GM18951 (cell line): Measurements from ENCODE around the gene DDN.

Source experiments
- POLR2A ChIP-seq: IDR thresholded peaks from 4 replicates; pipeline ENCODE4 v1.6.1; 2011; ENCODE audit warnings: mild to moderate bottlenecking; ENCODE audit not compliant: insufficient read length, insufficient read depth; ENCODE audit errors: extremely low read depth
- in situ Hi-C: fragments of 300-500 bp; cut with MboI; formaldehyde crosslinking; loops from one replicate; pipeline ENCODE4 v1.12.0; 2022; ENCODE audit warnings: low sequenced_read_pairs, mixed read lengths, inconsistent platforms; ENCODE audit not compliant: unreplicated experiment

DDN gene

DNA sequence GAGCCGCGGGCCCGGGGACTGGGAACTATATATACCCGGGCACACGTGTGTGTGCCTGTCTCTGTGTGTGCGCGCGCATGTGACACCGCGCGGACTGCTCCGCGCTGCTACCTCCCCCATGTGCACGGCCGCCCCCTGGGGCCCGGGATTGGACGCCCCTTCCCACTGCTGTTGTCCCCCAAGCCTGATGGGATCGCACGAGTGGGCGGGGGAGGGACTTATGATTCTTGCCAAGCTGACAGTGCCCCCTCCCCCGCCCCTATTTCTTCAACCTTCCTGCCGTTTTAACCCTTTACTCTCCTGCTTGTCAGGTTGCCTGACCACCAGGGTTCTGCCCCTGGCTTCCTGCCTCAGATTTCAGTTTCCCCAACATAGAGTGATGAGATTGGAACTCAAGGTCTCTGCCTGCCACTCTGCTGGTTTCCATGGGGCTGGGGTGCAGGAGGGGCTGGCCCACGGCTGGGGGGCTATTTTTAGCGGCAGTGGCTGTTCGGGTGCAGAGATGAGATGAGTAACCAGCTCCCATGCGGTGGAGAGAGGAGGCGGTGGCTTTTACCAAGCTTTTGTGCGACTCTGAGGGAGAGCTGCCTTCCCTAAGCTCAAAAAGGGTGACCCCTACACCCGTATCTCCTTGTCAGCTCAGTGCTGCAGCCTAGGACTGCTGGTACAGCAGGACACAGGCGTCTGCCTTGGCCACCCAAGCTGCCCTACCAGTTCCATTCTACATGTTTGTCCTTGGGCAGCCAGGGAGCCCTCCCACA lies at the start of gene DDN:
DDN (minus strand) TSS at position 5 of the 761 bp plus-strand sequence. CDS start 88 bp downstream, outside the sequence.
- in situ Hi-C loops: no loop called here
- no peak for TF ChIP-seq POLR2A

DNA sequence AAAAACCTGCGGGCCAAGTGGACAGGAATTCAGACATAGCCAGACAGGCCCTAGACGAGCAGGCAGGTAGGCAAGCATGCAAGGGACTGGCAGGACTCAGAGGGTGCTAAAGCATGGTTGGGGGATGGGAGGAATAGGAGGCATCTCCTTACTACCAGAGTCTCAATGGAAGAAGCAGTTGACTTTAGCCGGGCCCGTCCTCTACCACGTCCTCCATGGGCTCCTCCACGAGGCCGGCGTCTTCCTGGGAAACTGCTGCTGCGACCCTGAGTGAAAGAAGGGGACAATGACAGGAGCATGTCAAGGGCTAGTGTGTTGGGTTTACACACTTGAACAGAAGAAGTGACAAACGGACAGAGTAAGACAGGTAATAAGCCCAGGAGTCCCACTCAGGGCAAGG lies 49.8 kb upstream of the DDN start:
- in situ Hi-C loops: no loop called here

DNA sequence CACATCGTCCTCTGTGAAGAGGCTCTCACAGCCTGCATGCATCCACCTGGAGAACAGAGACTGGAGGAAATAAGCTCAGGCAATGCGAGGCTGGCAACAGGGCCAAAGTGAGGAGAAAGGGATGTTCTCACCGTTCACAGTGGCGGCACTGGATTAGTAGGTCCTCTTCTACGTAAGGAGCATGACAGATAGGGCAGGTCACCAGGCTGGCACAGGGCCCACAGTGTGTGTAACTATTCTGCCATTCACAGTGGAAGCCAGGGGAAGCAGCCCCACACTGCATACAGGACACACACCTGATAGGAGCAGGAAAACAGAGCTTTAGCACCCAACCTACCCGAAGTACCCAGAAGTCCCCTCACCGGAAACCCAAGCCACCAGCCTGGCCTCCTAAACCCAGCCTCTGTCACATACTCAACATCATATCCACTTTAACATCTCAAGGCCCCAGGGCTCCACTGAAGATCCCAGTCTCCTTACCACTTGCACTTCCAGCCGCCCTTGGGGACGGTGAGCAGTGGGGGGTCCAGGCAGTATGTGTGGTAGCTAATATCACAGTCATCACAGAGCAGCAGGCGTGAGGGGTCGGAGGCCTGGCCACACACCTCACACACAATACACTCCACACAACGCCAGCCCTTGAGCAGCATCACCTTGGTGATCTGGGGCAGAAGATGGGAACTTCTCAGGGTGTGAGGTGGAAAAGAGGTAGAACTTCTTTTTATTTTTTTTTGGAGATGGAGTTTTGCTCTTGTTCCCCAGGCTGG lies 47.1 kb upstream of the DDN start:
- no peak for TF ChIP-seq POLR2A
- in situ Hi-C loops: no loop called here

More for the DNA sequence above, 49.8 kb upstream of the DDN start:
- TF ChIP-seq POLR2A: no peak

DNA sequence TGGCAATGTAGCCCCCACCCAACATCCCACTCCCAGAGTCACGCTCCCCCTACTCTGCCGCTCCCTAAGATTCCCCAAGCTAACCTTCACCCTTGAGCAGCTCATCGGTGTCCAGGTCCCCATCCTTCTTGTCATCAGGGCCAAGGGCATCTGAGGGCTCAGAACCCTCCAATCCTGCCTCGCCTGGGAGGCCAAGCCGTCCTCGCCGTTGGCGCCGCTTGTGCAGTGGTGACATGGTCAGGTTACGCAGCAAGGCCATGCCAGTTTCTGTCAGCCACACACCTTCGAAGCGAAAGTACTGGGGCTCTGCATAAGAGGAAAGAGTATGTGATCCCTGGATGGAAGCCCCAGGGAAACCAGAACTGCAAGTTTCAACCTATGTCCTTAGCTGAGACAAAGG lies 45.5 kb upstream of the DDN start:
- in situ Hi-C loops: no loop called here
- no peak for TF ChIP-seq POLR2A

DNA sequence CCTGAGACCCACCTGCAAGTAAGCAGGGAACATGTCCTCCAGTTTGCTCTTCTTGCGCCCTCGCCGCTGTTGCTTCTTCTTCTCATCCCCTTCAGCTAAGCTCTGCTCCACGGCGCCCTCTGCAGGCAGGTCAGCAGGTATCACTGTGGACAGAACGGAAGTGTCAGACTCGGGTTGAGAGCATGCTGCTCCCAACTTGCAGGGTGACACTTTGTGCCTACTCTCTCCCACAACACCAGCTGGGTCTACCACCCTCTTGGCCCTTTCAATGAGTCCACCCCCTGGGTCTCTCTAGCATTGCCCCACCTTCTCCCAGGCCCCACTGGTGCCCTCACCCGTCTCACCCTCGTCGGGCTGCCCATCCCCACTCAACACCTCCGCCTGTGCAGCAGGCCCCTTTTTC lies 44.7 kb upstream of the DDN start:
- in situ Hi-C loops: no loop called here
- TF ChIP-seq POLR2A: no peak

DNA sequence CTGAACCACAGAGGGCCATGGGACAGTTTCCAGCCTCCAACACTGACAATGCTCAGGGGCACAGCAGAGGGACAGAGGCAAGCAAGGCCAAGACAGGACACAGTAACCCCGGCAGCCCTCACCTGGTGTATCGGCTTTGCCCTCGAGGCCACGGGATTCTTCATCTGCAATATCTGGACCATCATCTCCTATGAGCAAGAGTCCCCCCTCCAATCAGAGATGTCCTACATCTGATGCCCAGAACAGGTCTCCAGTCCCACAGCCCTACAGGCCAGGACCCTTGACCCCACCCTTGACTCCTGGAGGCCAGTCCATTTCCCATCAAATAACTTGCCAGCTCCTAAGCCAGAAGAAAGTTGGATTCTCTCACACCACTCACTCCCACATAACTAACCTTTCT lies 44.1 kb upstream of the DDN start:
- in situ Hi-C loops: no loop called here
- TF ChIP-seq POLR2A: no peak

DNA sequence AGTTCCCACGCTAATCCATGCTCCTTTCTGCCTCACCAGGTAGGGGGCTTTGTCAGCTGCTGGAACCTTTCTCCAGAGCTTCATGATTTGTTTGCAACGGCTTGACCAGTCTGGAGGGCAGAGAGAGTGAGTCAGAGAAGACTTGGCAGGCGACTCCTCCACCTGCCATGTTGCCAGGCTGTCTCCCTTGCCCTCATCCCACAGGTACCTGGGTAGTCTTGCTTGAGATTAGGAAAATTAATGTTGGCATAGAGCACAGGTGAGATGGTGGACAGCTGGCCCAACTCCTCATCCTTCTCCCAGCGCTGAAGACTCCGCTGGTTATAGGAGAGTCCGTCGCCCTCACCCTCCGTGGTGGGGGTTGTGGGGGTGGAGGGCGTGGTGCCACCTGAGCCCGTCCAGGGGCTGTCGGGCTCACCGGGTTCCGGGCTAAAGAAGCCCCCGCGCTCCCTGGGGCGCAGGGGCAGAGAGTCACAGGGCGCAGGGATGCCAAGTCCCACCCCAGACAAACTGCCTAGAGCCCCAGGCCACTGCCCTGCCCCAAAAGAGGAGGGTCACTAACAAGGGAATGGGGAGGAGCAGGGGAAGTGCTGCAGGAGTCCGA lies 42.8 kb upstream of the DDN start:
- in situ Hi-C loops: no loop called here
- TF ChIP-seq POLR2A: no peak

DNA sequence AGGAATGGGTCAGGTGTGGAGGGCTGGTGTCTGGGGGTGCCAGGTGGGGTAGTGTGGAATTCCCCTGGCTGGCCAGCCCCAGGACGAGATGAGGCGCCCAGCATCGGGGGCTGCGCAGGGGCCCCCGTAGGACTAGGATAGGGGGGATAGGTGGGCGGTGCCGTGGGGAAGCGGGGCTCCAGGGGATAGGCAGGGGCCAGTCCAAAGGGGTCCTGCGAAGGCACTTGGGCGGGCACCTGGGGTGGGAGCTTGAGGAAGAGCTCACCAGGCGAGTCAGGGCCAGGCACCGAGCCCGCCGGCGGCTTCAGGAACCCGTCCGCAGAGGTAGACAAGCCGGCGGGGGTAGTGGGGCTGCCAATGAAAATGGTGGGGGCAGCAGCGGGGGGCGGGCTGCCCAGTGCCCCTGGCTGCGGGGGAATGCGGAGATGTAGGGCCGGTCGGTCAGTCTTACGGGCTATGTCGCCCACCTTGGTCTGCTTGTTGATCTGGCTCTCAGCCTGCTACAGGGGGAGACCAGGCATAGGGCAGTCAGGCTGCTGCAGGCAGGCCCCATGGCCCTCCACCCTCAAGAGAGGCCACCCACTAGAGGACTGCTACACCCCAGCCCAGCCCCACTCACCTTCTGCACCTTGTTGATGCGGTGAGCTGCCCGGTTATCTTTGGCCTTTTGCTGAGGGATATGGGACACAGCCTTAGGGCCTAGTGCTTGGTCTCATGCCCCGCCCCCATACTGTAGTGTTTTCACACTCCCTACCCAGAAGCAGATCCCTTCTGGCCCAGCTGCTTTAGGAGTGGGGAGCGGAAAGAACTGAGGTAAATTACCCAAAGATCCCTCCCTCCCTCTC lies 42.1 kb upstream of the DDN start:
- in situ Hi-C loops: no loop called here
- no peak for TF ChIP-seq POLR2A

DNA sequence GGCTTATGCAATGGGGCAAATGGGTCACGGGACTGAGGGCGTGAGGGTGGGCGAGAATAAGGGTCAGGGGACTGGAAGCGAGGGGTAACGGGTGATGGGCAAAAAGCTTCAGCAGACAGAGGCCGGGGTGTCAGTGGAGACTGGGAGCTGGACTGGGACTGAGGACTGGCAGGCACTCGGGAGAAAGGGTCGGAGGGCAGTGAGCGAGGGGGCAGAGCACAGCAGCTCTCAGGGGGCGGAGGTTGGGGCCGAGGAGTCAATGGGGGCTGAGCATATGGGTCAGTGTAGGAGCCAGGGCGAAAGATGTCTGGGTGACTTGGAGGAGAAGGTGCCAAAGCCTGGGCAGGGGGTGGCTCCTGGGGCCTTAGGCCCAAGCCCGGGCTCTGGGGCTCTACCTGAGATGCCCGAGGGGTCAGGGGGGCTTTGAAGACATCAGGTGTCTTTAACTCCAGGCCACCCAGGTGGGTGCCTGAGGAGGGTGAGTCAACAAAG lies 41.2 kb upstream of the DDN start:
- no peak for TF ChIP-seq POLR2A
- in situ Hi-C loops: no loop called here

DNA sequence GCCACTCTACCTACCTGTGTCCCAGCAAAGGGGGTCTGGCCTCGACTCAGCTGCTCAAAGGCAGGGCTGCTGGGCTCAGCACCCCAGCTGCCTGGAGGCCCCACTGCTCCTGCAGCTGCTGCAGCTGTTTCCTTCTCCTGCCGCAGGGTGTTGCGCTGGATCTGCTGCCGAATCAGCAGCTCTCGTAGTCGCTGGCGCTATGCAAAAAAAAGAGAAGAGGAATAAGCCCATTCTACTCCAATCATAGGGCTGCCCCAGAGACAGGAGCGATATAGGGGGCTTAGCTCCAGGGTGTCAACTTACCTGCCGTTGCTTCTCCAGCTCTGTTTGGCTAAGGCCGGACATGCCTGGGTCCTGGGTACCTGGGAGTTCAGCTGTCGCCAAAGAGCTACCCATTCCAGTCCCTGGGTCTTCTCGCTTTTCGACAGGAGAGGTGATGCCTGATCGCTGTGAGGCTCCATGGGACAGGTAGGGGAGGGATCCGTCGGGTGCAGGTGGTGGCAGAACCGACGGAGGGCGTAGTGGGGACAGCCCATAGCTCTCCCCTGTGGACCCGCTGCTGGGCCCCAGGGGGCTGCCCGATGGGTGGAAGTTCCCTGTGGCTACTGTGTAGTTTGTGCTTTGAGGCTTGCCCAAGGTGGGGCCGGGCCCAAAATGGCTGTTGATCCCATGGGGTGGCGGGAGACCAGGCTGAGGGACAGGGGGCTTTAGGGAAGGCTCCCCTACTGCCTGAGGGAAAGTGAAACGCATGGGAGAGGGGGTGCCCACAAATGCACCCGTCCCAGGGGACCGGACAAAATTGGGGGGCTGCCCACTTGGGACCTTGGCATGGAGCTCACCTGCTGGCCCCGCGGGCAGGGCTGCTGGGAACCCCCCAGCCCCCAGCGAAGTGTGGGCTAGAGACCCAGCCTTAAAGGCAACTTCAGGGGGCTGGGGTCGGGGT lies 40.5 kb upstream of the DDN start:
- TF ChIP-seq POLR2A: no peak
- in situ Hi-C loops: no loop called here

DNA sequence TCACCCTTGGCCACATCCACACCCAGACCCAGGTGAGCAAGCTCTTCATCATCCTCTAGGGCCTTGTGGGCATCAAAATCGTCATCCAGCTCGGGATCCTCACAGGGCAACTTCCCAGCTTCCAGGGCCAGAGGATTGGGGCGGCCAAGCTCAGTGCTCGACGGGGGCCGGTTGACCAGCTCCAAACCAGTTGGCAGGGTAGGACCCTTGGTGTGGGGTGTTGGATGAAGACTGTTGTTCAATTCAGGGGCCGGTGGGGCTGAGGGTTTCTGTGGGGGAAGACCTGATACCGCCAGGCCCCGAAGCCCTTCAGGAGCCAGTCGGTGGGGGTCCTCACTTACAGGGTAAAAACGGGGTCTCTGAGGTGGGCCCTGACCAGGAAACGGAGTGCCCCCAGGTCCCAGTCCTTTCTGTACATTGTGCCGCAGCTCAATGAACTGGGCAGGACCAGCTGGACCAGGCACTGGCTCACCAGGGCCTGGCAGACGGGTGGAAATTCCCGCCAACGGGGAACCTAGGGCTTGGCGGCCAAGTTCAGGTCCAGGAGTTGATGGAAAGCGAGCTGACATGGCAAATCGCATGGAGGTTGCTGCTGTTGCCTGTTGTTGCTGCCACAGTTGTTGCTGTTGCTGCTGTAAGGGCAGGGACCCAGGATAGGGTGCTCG lies 39.2 kb upstream of the DDN start:
- TF ChIP-seq POLR2A: no peak
- in situ Hi-C loops: no loop called here
